SIG-M5 treated with dmso at 0.1 percent for 504 hours (cell line): Measurements from ENCODE around the gene CCNL2.

ENCODE experiments used
- DNase-seq: peaks from one replicate; lab custom pipeline; 2025; ENCODE audit not compliant: unreplicated experiment; lab: John Stamatoyannopoulos, UW

CCNL2 gene

DNA sequence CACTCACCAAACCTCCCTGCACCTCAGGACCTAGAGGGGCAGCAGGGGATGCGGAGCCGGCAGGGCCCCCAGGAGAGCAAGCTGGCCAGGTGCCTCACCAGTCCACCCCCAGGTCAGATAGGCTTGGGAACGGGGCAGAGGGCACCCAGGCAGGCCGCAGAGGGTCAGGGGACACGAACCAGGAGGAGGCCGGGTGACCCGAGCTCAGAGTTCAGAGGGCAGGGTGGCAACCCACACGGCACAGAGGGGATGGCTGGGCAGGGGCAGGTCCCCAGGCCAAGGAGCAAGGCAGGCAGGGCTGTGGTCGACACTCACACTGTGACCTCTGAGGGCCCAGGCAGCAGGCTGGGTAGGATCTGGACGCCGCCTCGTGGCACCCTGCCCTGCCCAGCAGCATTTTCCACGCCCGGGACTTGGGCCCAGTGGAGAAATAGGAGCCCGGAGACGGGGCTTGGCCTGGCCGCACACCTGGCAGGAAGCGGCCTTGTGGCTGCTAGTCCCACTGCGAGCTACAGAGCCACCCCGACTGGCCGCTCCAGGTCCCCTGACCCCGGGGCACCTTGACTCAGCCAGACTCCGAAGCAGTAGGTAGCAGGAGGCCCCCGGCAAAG lies 55.2 kb downstream of the CCNL2 start:
- DNase-seq: no peak

- DNase-seq: no peak
Measured at GRCh38 chr1:1342584-1343115, 56.5 kb downstream of the CCNL2 start.

- DNase-seq: no peak
Measured at GRCh38 chr1:1342061-1342562, 57.0 kb downstream of the CCNL2 start.

GRCh38 chr1:1341549-1342021 lies 57.5 kb downstream of the CCNL2 start:
- no peak for DNase-seq

DNA sequence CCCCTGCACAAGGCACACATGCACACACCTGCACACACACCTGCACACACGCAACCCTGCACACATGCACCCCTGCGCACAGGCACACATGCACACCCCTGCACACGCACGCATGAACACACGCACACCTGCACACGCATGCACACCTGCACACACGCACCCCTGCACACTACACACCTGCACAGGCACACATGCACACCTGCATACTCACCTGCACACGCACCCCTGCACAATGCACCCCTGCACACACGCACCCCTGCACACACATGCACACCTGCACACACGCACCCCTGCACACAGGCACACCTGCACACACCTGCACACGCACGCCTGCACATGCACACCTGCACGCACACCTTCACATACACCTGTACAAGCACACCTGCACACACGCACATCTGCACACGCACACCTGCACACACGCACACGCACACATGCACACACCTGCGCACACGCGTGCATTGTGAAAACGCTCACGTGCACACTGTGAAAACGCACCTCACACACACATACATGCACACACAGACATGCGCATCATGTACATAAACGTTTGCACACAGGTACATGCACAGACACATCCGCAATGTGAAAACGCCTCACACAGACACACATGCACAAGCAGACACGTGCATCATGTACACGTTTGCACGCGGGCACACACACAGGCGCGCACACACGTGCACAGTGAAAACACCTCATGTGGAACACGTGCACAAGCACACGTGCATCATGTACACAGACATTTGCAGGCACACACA lies 58.2 kb downstream of the CCNL2 start:
- no peak for DNase-seq

DNA sequence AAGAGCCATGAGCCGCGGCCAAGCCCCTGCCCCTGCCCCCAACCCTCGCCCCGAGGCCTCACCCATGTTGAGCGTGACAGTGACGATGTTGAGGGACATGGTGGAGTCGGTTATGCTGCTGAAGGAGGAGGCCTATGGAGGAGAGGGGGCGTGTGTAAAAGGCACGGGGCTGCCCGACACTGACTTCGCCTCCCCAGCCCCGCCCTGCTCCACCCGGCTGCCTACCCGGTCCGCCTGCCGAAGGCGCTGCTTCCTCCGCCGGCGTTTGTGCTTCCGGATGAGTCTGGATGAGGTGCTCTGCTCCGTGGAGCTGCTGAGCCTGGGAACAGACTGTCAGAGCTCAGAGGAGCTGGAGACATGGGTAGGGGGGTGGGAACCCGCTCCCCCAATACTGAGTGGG lies 59.0 kb downstream of the CCNL2 start:
- no peak for DNase-seq

DNA sequence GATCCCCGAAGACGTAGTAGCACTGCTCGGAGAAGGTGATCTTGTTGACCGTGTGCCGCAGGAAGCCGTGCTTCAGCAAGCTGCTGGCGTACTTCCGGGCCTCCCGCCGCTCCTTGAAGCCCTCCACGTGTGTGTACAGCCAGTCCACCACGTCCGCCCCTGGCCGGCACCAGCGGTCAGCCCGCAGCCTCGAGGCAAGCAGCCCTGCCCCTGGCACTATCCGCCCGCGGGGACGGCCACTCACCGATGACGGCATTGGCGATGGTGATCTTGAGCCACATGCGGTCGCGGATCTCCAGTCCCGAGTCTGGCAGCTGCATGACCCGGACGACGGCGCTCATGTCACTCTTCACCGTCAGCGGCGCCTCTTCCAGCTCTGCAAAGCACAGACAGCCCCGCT lies 60.9 kb downstream of the CCNL2 start:
- no peak for DNase-seq

- DNase-seq: no peak
Measured at GRCh38 chr1:1337793-1338147, 61.4 kb downstream of the CCNL2 start.

DNA sequence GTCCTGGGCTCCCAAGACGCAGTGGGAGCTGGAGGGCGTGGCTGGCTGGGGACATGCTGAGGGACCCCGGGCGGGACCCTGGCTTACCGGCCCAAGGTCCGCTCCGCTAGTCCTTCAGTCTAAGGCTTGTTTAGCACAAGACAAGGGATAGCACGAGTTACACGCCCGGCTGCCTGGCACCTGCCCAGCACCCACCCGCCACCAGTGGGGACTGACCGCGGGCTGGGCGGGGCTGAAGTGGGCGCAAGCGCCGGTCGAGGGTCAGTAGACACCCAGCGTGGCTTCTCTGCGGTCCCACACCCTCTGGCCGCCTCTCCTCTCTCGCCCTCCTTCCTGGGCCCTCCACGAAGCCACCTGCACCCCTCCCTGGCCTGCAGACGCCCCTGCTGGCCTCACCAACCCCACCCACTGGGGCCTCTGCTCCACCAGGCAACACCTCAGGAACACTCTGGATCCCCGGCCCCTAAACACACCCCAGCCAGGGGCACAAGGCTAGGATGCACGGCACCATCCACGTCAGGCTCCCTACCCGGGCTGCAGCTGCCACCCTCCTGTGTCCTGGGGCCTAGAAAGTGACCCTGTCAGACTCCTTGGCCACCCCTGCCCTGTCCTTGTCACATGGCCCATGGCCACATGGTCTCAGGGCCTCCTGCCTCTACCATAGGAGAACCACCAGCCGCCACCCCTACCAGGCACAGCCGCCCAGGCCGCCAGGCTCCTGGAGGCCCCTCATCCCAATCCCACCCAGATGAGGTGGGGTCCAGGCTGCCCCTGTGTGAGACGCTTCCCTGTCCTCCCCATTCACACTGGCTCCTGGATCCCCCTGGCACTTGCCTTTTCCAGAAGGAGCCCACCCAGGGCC lies 62.0 kb downstream of the CCNL2 start:
- DNase-seq: no peak

- DNase-seq: no peak
Measured at GRCh38 chr1:1336446-1336845, 62.7 kb downstream of the CCNL2 start.

DNA sequence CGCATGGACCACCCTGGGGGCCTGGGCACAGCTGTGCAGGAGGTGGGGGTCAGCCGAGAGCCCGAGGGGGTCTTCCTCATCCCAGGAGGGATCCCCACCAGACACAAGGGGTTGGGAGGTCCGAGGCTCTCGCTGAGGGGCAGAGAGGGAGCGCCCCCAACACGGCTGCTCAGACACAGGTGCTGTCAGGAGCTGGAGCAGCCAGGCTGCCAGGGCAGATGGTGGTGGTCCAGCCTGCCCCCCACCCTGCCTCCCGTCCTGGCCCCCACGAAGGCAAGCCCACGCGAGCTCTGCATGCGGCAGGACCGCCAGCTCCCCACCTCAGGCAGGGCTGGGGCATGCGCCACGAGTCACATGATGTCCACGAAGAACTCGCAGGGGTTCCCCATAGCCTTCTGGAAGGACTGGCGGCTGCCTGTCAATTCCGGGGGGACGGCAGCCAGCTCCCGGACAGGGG lies 63.3 kb downstream of the CCNL2 start:
- no peak for DNase-seq
